Measurements from ENCODE around the gene CPNE1. TPM values are rescaled to one million over a fixed set of nuclear protein-coding genes. Genes with fewer than 3 reads are reported as not detected.
A peak's percentile ranks its signal among the peaks of the same experiment; 100 is the strongest.

Gene CPNE1
- polyA plus RNA-seq, 3 donors = 153 to 210 (median 167) TPM

DNA sequence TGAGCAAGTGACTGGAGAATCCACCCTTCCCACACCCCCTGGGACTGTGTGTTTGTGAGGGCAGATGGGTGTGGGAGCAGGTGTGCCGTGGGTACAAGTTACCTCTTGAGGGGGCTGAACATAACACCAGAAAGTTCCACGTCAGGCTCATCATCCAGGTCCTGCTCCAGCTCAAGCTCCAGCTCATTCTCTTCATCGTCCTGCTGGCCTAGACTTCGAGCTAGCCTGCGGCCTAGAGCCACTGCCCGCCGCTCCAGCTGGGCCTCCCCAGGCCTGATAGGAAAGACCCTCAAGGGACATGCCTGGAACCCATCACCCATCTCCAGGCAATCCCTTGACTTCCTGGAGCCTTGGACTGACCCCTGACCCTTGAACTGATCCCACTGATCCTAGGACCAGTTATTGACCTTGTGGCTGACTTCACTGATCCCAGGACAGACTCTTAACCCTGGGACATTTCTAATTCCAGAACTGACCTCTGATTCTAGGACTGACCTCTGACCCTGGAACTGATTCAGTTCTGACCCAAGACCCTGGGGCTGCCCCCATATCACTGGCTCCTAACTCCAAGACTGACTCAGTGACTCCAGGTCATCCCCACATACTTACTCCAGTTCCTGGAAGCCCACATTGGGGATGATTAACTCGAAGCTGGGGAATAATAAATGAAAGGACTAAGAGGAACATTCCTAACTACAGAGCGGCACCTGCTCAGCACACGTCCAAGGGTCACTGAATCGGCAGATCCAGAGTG is 60.8 kb downstream of the CPNE1 start:
- no peak overlapping the region for H3K4me2 ChIP-seq (replicated peaks; ENCODE audit: extremely low read depth, low read length, poor library complexity, severe bottlenecking)
- peaks cover 38 to 49% (median 41%) of the 10 kb centered on the region in 3 donors for H3K27me3 Mint-ChIP-seq (ENCODE audit: low read depth in 3 of 3)

DNA sequence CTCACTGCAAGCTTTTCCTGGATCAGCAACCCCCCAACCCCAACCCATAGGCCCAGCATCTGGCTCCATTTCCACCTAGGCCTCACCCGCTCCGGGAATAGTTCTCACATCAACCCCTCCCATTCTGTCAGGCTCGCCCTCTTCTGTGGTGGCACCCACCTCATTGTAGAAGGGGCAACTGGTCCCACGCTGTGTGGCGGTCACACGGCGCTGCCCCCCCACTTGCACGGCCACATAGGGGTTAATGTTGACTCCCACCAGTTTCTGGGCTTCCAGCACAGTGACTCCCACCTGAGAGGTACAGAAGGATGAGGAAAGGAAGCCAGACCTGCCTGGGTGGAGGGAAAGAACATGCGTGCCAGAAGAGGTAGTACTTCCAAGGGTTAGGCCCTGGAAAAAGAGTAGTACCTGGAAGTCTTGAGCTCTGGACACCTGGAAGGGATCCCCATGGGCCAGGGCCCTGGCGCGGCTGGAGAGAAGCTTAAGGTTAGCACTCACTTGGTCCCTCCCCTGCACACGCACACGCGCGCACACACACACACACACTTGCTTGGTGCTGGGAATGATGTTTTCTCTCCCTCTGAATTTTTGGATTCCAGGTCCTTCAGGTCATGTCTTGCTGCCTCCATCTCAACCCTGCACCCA is 61.7 kb downstream of the CPNE1 start:
- peaks cover 8 to 34% of the 10 kb centered on the region in 2 donors for H3K27me3 ChIP-seq (ENCODE audit: control insufficient read depth in 2 of 2, insufficient read depth in 2 of 2, low read length in 2 of 2)
- no peak overlapping the region for H3K4me3 ChIP-seq (replicated peaks in 1 of 3; ENCODE audit: low read depth in 2 of 3, low read length in 3 of 3)
- intact Hi-C loops (cut with micrococcal nuclease) = no loop called here
- Mint-ChIP-seq H3K36me3 (peaks cover 0 to 5% of the 10 kb centered on the region in 2 donors), H3K27ac (no peak overlapping the region), H3K4me3 (peak overlapping the region; percentile 11 to 27), H3K9me3 (peaks cover 0 to 9% (median 2%) of the 10 kb centered on the region in 7 donors), H3K4me1 (peaks cover 17% of the 10 kb centered on the region), H3K27me3 (ENCODE audit: low read depth in 3 of 3) (peaks cover 44 to 50% (median 46%) of the 10 kb centered on the region in 3 donors)
- H3K9me3 ChIP-seq (replicated peaks in 1 of 2; ENCODE audit: control insufficient read depth in 1 of 2, insufficient read depth in 1 of 2, low read length in 2 of 2) = no peaks in the 10 kb centered on the region
- no peaks in the 10 kb centered on the region for H4K20me1 ChIP-seq (ENCODE audit: insufficient read depth, low read length)
- 97% methylated on average over 6 of the region's 15 CpGs for WGBS (ENCODE audit: insufficient coverage)
- TF ChIP-seq, protein P1, sequence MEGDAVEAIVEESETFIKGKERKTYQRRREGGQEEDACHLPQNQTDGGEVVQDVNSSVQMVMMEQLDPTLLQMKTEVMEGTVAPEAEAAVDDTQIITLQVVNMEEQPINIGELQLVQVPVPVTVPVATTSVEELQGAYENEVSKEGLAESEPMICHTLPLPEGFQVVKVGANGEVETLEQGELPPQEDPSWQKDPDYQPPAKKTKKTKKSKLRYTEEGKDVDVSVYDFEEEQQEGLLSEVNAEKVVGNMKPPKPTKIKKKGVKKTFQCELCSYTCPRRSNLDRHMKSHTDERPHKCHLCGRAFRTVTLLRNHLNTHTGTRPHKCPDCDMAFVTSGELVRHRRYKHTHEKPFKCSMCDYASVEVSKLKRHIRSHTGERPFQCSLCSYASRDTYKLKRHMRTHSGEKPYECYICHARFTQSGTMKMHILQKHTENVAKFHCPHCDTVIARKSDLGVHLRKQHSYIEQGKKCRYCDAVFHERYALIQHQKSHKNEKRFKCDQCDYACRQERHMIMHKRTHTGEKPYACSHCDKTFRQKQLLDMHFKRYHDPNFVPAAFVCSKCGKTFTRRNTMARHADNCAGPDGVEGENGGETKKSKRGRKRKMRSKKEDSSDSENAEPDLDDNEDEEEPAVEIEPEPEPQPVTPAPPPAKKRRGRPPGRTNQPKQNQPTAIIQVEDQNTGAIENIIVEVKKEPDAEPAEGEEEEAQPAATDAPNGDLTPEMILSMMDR (IDR thresholded peaks at IDR 0.05) = no peak
- no peak overlapping the region for H3K4me2 ChIP-seq (replicated peaks; ENCODE audit: extremely low read depth, low read length, poor library complexity, severe bottlenecking)
- no peaks in the 10 kb centered on the region for H3K79me2 ChIP-seq (ENCODE audit: insufficient read depth, low read length)
- no peaks in the 10 kb centered on the region for H3K36me3 ChIP-seq (replicated peaks in 1 of 2; ENCODE audit: control insufficient read depth in 1 of 2, insufficient read depth in 2 of 2, low read length in 2 of 2)
- no peak overlapping the region for H2AFZ ChIP-seq (ENCODE audit: insufficient read depth, low read depth, low read length, poor library complexity, severe bottlenecking)
- peaks cover 16 to 17% of the 10 kb centered on the region in 2 donors for H3K4me1 ChIP-seq (ENCODE audit: control insufficient read depth in 1 of 2, insufficient read depth in 2 of 2, low read length in 2 of 2)
- H3K27ac ChIP-seq (ENCODE audit: low read depth in 1 of 2, low read length in 2 of 2) = no peak overlapping the region
- no peak overlapping the region for H3K9ac ChIP-seq (ENCODE audit: insufficient read depth, low read length, poor library complexity, severe bottlenecking)
- DNase-seq = no peak

More for the DNA sequence above, 60.8 kb downstream of the CPNE1 start:
- Histone ChIP-seq H2AFZ (ENCODE audit: insufficient read depth, low read depth, low read length, poor library complexity, severe bottlenecking) (no peak overlapping the region), H3K27ac (ENCODE audit: low read depth in 1 of 2, low read length in 2 of 2) (no peak overlapping the region), H3K36me3 (replicated peaks in 1 of 2; ENCODE audit: control insufficient read depth in 1 of 2, insufficient read depth in 2 of 2, low read length in 2 of 2) (no peaks in the 10 kb centered on the region), H3K4me3 (replicated peaks in 1 of 3; ENCODE audit: low read depth in 2 of 3, low read length in 3 of 3) (no peak overlapping the region), H3K9me3 (replicated peaks in 1 of 2; ENCODE audit: control insufficient read depth in 1 of 2, insufficient read depth in 1 of 2, low read length in 2 of 2) (no peaks in the 10 kb centered on the region), H4K20me1 (ENCODE audit: insufficient read depth, low read length) (no peaks in the 10 kb centered on the region), H3K27me3 (ENCODE audit: control insufficient read depth in 2 of 2, insufficient read depth in 2 of 2, low read length in 2 of 2) (peaks cover 8 to 34% of the 10 kb centered on the region in 2 donors), H3K4me1 (ENCODE audit: control insufficient read depth in 1 of 2, insufficient read depth in 2 of 2, low read length in 2 of 2) (peaks cover 16 to 17% of the 10 kb centered on the region in 2 donors), H3K79me2 (ENCODE audit: insufficient read depth, low read length) (no peaks in the 10 kb centered on the region), H3K9ac (ENCODE audit: insufficient read depth, low read length, poor library complexity, severe bottlenecking) (no peak overlapping the region)
- H3K27ac Mint-ChIP-seq = no peak overlapping the region
- 93% methylated on average over 10 of the region's 11 CpGs for WGBS (ENCODE audit: insufficient coverage)
- H3K9me3 Mint-ChIP-seq = peaks cover 0 to 9% (median 2%) of the 10 kb centered on the region in 7 donors
- peaks cover 0 to 5% of the 10 kb centered on the region in 2 donors for H3K36me3 Mint-ChIP-seq
- peaks cover 17% of the 10 kb centered on the region for H3K4me1 Mint-ChIP-seq
- intact Hi-C loops (cut with micrococcal nuclease) = no loop called here
- no peak for DNase-seq
- TF ChIP-seq, protein P1 (IDR thresholded peaks at IDR 0.05) = no peak
- peak overlapping the region in 1 of 2 donors; percentile 3 for H3K4me3 Mint-ChIP-seq
